Stimulated activated naive CD4-positive, alpha-beta T cell (primary cell): ENCODE data around the gene NIFK.
"Not testable (repeated sequence)": the region's sequence is repeated elsewhere in the genome, so short reads cannot be mapped to it uniquely, and the experiment has no call there.

Experiments
- DNase-seq, 6 experiments: peaks; one replicate each; lab custom pipeline; 2025; lab: John Stamatoyannopoulos, UW

NIFK gene

GRCh38 chr2:121694398-121695170 is 42.1 kb downstream of the NIFK start:
- no peak for DNase-seq

- not testable (repeated sequence) for DNase-seq
These were observed 46.1 kb downstream of the NIFK start for GRCh38 chr2:121690572-121690971.

GRCh38 chr2:121690095-121690494 is 46.6 kb downstream of the NIFK start:
- no peak for DNase-seq

- DNase-seq: no peak
These were observed 47.3 kb downstream of the NIFK start for GRCh38 chr2:121689356-121689755.

- DNase-seq: no peak
These were observed 47.9 kb downstream of the NIFK start for GRCh38 chr2:121688820-121689219.

- no peak for DNase-seq
These were observed 49.8 kb downstream of the NIFK start for GRCh38 chr2:121686902-121687301.

GRCh38 chr2:121686218-121686617 is 50.5 kb downstream of the NIFK start:
- no peak for DNase-seq

- no peak for DNase-seq
These were observed 54.0 kb downstream of the NIFK start for GRCh38 chr2:121682396-121683298.

GRCh38 chr2:121677855-121678254 is 58.8 kb downstream of the NIFK start:
- no peak for DNase-seq
